Measurements from ENCODE around the gene CFAP61. TPM values are rescaled to one million over a fixed set of nuclear protein-coding genes. Genes with fewer than 3 reads are reported as not detected.
"Not testable (repeated sequence)": the region's sequence is repeated elsewhere in the genome, so short reads cannot be mapped to it uniquely, and the experiment has no call there.

The CFAP61 gene
- total RNA-seq, 1 donor from 2014 or later, result 8.6 TPM

DNA sequence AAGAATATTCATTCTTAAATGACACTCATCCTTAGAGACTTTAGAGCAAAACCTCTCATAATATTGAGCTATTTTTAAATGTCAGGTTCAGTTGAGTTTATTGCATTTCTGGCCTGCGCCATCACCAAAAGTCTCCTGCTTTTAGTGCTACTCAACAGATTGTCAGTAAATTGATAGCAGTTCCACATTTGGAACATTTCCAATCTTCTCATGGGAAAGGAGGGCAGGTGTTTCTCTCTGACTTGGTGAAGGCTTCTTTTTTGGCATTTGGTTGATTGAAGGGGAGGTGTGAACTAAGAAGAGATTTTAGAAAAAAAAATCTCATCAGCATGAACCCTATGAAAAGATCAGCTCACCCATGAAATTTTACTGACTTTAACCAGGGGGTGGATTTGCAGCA is 189.6 kb downstream of the CFAP61 start:
- no peaks in the 10 kb centered on the region for H3K4me1 ChIP-seq
- H3K9me3 ChIP-seq, result no peaks in the 10 kb centered on the region
- no peaks in the 10 kb centered on the region for H3K27me3 ChIP-seq (ENCODE audit: low read depth)
- no peak for ATAC-seq
- DNase-seq, result no peak
- TF ChIP-seq, protein P1, sequence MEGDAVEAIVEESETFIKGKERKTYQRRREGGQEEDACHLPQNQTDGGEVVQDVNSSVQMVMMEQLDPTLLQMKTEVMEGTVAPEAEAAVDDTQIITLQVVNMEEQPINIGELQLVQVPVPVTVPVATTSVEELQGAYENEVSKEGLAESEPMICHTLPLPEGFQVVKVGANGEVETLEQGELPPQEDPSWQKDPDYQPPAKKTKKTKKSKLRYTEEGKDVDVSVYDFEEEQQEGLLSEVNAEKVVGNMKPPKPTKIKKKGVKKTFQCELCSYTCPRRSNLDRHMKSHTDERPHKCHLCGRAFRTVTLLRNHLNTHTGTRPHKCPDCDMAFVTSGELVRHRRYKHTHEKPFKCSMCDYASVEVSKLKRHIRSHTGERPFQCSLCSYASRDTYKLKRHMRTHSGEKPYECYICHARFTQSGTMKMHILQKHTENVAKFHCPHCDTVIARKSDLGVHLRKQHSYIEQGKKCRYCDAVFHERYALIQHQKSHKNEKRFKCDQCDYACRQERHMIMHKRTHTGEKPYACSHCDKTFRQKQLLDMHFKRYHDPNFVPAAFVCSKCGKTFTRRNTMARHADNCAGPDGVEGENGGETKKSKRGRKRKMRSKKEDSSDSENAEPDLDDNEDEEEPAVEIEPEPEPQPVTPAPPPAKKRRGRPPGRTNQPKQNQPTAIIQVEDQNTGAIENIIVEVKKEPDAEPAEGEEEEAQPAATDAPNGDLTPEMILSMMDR (IDR thresholded peaks at IDR 0.05), result no peak
- no peaks in the 10 kb centered on the region for H3K36me3 ChIP-seq
- intact Hi-C loops (cut with DNase I), result no loop called here
- H3K27ac ChIP-seq, result no peak overlapping the region
- no peak overlapping the region for H3K4me3 ChIP-seq

DNA sequence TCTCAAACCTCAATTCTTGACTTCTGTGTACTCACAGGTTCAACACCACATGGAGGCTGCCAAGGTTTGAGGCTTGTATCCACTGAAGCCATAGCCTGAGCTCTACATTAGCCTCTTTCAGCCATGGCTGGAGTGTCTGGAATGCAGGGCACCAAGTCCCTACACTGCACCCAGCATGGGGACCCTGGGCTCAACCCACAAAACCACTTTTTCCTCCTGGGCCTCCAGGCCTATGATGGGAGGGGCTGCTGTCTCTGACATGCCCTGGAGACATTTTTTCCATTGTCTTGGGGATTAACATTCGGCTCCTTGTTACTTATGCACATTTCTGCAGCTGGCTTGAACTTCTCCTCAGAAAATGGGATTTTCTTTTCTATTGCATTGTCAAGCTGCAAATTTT is 192.1 kb downstream of the CFAP61 start:
- H3K27ac ChIP-seq; DNase-seq; intact Hi-C loops (cut with DNase I); H3K4me3 ChIP-seq; ATAC-seq; H3K27me3 ChIP-seq (ENCODE audit: low read depth); H3K4me1 ChIP-seq; H3K36me3 ChIP-seq; H3K9me3 ChIP-seq: not testable (repeated sequence)

DNA sequence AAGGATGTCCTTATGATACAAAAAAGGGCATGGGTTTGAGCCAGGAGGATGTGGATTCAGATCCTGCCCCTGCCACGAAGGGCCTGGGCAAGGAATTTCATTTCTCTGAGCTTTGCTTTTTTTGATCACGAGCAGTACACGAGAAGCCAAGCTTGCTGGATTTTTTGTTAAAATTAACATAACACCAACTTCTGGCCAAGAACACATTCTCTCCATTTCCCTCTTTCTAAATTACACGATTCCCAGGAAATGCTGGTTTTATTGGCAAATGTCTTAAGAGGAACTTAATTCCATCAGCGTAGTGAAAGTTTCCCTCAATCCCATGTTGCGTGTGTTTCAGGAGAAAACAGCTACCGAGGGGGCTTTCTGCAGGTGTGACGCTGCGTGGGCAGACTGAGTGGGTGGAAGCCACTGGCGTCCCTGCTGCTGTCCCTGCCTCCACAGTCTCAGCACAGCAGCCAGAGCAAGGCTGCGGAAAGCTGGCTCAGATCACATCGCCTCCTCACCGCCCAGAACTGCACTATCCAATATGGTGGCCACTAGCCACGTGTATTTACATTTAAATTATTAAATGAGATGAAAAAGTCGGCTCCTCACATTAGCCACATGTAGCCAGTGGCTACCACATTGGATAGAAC is 194.8 kb downstream of the CFAP61 start:
- no peak for ATAC-seq

DNA sequence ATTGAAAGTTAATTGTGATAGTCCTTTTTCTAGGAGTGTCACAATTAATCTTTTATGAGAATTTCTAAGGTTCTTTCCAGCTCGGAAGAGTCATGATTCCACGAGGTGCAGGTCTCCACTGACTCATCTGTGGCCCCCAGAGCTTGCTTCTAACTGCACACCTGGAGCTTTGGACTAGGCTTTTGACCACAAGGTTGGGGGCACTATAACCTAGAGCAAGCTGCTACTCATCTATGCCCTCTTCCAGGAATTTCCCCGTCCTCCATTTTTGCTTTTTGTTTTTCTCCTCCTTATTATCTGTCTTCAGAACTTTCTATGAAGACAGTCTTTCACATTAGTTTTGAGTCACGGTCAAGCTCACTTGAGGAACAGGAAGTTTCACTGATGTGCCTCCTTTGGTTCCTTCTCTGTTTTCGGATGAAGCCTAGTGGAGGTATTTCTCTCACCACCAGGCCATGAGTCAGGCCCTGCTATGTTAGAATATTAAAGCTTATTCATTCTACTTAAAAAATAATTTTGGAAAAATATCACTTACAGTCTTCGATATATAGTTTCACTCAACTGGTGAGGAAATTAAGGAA is 196.4 kb downstream of the CFAP61 start:
- H3K4me3 ChIP-seq, result no peak overlapping the region
- ATAC-seq, result no peak
- no peak overlapping the region for H3K27ac ChIP-seq
- H3K36me3 ChIP-seq, result no peaks in the 10 kb centered on the region
- TF ChIP-seq, protein P1 (IDR thresholded peaks at IDR 0.05), result no peak
- H3K27me3 ChIP-seq (ENCODE audit: low read depth), result no peaks in the 10 kb centered on the region
- H3K9me3 ChIP-seq, result no peaks in the 10 kb centered on the region
- no peaks in the 10 kb centered on the region for H3K4me1 ChIP-seq
- intact Hi-C loops (cut with DNase I), result no loop called here
- no peak for DNase-seq

More for the DNA sequence above, 194.8 kb downstream of the CFAP61 start:
- no peaks in the 10 kb centered on the region for H3K36me3 ChIP-seq
- no peaks in the 10 kb centered on the region for H3K27me3 ChIP-seq (ENCODE audit: low read depth)
- H3K4me1 ChIP-seq, result no peaks in the 10 kb centered on the region
- intact Hi-C loops (cut with DNase I), result no loop called here
- no peak overlapping the region for H3K27ac ChIP-seq
- TF ChIP-seq, protein P1 (IDR thresholded peaks at IDR 0.05), result no peak
- DNase-seq, result no peak
- H3K9me3 ChIP-seq, result no peaks in the 10 kb centered on the region
- no peak overlapping the region for H3K4me3 ChIP-seq

DNA sequence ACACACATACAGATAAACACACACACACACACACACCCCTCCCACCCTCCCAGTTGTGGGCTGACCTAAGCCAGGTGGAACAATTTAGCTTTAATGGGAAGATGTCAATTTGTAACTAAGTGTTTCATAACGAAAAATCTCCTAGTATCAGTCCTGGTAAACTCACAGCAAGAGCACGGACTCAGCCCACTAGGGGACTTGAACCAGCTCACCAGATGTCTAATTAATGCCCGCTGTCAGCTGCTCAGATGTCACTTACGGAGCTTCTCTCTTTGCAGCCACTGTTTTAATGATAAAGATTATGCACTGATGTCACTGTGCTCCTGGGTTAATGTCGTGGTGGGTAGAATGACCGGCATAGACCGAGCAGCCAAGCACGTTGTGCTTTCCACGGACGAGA is 199.0 kb downstream of the CFAP61 start:
- Histone ChIP-seq H3K4me3 (no peak overlapping the region), H3K4me1 (no peaks in the 10 kb centered on the region), H3K27me3 (ENCODE audit: low read depth) (no peaks in the 10 kb centered on the region), H3K27ac (no peak overlapping the region), H3K9me3 (no peaks in the 10 kb centered on the region), H3K36me3 (no peaks in the 10 kb centered on the region)
- intact Hi-C loops (cut with DNase I), result no loop called here
- no peak for DNase-seq
- ATAC-seq, result no peak
- TF ChIP-seq, protein P1 (IDR thresholded peaks at IDR 0.05), result no peak

DNA sequence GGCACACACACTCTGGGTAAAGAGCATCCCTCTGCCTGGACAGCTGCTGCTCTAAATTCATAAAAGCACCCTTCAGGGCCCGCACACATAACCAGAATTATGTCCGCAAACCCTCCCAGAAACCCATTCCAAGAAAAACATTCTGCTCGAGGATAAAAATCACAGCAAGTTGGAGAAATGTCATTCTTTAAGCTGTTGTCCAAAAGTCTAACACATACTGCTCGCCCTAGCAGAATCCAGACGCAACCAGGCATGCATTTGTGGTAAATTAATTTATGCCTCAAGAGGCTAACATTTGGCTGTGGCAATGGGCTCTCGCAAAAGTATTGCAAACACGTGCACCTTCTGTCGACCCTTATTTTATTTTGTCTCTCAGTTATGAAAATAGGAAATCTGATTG is 199.5 kb downstream of the CFAP61 start:
- Histone ChIP-seq H3K9me3 (no peaks in the 10 kb centered on the region), H3K36me3 (no peaks in the 10 kb centered on the region), H3K4me1 (no peaks in the 10 kb centered on the region), H3K4me3 (no peak overlapping the region), H3K27ac (no peak overlapping the region), H3K27me3 (ENCODE audit: low read depth) (no peaks in the 10 kb centered on the region)
- intact Hi-C loops (cut with DNase I), result no loop called here
- TF ChIP-seq, protein P1 (IDR thresholded peaks at IDR 0.05), result no peak
- DNase-seq (no peak), ATAC-seq (no peak)

All from lower lobe of right lung (tissue), 2 donors.